Uterus (tissue), 4 donors: Measurements from ENCODE around the gene KAT7. TPM values are rescaled to one million over a fixed set of nuclear protein-coding genes. Genes with fewer than 3 reads are reported as not detected.
A peak's percentile ranks its signal among the peaks of the same experiment; 100 is the strongest.

Source experiments
- DNase-seq, 2 donors: peaks; one replicate each; pipeline ENCODE4 v3.0.0-alpha.2; 2019 to 2020
- H3K27ac ChIP-seq, 2 donors: fragments of 200-600 bp; sonication (generic); 1 replicate in 1 of 2; 2 replicates in 1 of 2; pipeline ENCODE4 v1.5.1; 2016 to 2018
- H3K27me3 ChIP-seq, 2 donors: fragments of 200-600 bp; sonication (generic); one replicate each; pipeline ENCODE4 v1.5.1; 2018 to 2019; ENCODE audit warnings: control low read depth in 1 of 2
- H3K36me3 ChIP-seq, 2 donors: fragments of 200-600 bp; sonication (generic); one replicate each; pipeline ENCODE4 v1.5.1; 2019; ENCODE audit warnings: control low read depth in 1 of 2
- H3K4me1 ChIP-seq, 2 donors: fragments of 200-600 bp; sonication (generic); one replicate each; pipeline ENCODE4 v1.5.1; 2018 to 2019; ENCODE audit warnings: control low read depth in 1 of 2
- H3K4me3 ChIP-seq, 2 donors: fragments of 200-600 bp; sonication (generic); 1 replicate in 1 of 2; 2 replicates in 1 of 2; pipeline ENCODE4 v1.5.1; 2018 to 2019; ENCODE audit warnings: mild to moderate bottlenecking in 1 of 2
- H3K9me3 ChIP-seq, 2 donors: fragments of 200-600 bp; sonication (generic); one replicate each; pipeline ENCODE4 v1.5.1; 2019; ENCODE audit warnings: control low read depth in 1 of 2
- CTCF ChIP-seq, 4 experiments: fragments of 200-600 bp in 2 of 4; fragments of 450-650 bp in 2 of 4; sonication (generic) in 2 of 4; IDR thresholded peaks; one replicate each; pipeline ENCODE4 v1.5.1; 2016 to 2019; ENCODE audit warnings: antibody characterized with exemption in 4 of 4, mild to moderate bottlenecking in 2 of 4, moderate library complexity in 1 of 4
- POLR2A ChIP-seq, 2 donors: fragments of 450-650 bp; IDR thresholded peaks; one replicate each; pipeline ENCODE4 v1.6.1; 2016; ENCODE audit warnings: antibody characterized with exemption in 2 of 2, mild to moderate bottlenecking in 1 of 2, moderate library complexity in 1 of 2
- intact Hi-C: fragments of 100-400 bp; cut with DNase I; formaldehyde crosslinking; loops from one replicate; pipeline ENCODE4 v1.15.1; 2023; ENCODE audit warnings: low total_unique reads
- total RNA-seq, 4 donors: library from RNA; depleted of rRNA in 3 of 4; stranded (reverse); fragments of >200 nt in 3 of 4; gene quantifications; one replicate each; pipeline versions ENCODE4 v1.1.0 to v1.2.4, GENCODE V29; 2014 to 2023
- donor health status: DM: yes; HTN: yes; CAD: no.

Gene KAT7
- total RNA-seq, 4 donors from 2014 or later, result 16.8 to 117 (median 40.8) TPM

GRCh38 chr17:49880291-49881053, 92.0 kb downstream of the KAT7 start:
- H3K4me3 ChIP-seq, result no peak overlapping the region
- H3K36me3 ChIP-seq, result no peaks in the 10 kb centered on the region
- intact Hi-C loops, result loop anchor here (5.0 kb wide), 1 partner anchor 117 kb away; the partner anchor contains the start of gene DLX3
- TF ChIP-seq CTCF (IDR thresholded peaks at IDR 0.05), result peak; percentile 79 to 99 (median 90)
- no peak for TF ChIP-seq POLR2A (IDR thresholded peaks at IDR 0.05)
- no peak overlapping the region for H3K27ac ChIP-seq
- DNase-seq, result peak; percentile 38 to 73
- H3K4me1 ChIP-seq, result no peaks in the 10 kb centered on the region
- H3K9me3 ChIP-seq, result no peaks in the 10 kb centered on the region
- peaks cover 4 to 9% of the 10 kb centered on the region in 2 donors for H3K27me3 ChIP-seq

DNA sequence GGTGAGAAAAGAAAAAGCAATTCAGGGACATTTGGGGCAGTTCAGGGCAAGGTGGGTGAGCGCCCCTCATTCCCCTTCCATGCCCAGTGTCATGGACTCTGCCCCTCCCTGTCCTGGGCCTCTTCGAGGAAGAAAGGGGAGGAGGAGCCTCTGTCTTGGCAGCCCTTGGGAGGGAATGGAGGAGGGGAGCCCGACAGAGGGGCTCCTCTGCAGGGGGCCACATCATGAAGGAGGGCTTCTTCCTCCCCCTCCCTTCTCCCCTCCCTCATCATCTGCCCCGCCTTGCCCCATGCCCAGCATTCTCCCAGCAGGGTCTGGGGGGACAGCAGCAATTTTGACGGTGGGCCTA, 92.5 kb downstream of the KAT7 start:
- Histone ChIP-seq H3K9me3 (no peaks in the 10 kb centered on the region), H3K27me3 (peaks cover 4 to 9% of the 10 kb centered on the region in 2 donors), H3K4me1 (no peaks in the 10 kb centered on the region), H3K27ac (no peak overlapping the region), H3K4me3 (no peak overlapping the region), H3K36me3 (no peaks in the 10 kb centered on the region)
- no peak for DNase-seq
- TF ChIP-seq CTCF (IDR thresholded peaks at IDR 0.05), result no peak
- intact Hi-C loops, result loop anchor here (5.0 kb wide), 1 partner anchor 116 kb away; the partner anchor contains the start of gene DLX3

DNA sequence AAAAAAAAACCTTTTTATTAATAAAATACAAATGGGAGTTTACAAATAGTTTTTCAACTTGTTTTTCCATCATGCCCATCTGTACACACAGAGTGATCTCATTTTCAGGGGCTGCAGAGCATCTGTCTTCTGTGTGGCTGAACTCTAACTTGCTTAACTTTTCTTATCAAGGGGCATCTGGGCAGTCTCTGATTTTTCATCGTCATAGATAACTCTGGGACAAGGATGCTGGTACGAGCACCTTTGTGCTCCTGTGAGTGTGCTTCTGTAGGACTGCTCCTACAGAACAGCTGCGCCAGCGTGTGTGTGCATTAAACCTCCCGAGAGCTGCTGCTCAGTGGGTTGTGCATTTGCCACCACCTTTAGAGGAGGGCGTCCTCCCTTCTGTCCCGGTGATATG, 94.0 kb downstream of the KAT7 start:
- Histone ChIP-seq H3K4me1 (no peaks in the 10 kb centered on the region), H3K36me3 (no peaks in the 10 kb centered on the region), H3K4me3 (no peak overlapping the region), H3K27ac (no peak overlapping the region), H3K27me3 (peaks cover 4 to 9% of the 10 kb centered on the region in 2 donors), H3K9me3 (no peaks in the 10 kb centered on the region)
- intact Hi-C loops, result loop anchor here (5.0 kb wide), 1 partner anchor 115 kb away; the partner anchor contains the start of gene DLX3
- no peak for DNase-seq
- no peak for TF ChIP-seq POLR2A (IDR thresholded peaks at IDR 0.05)

Other genes with a start within 250 kb of the KAT7 start
- 10 to 100 TPM in 2 of 4 donors, 1 to 10 TPM in 2; 5.8 to 24.3 (median 9.0) TPM for gene NXPH3, start 212.8 kb upstream of the KAT7 start, total RNA-seq
- gene SPOP, start 110.6 kb upstream of the KAT7 start, total RNA-seq, result 100 to 1,000 TPM in 2 of 4 donors, 10 to 100 TPM in 2; 44.3 to 147 (median 99.0) TPM
- gene SLC35B1, start 80.7 kb upstream of the KAT7 start, total RNA-seq, result 10 to 100 TPM; 23.6 to 49.1 (median 36.3) TPM
- 10 to 100 TPM in 3 of 4 donors, 1 to 10 TPM in 1; 2.6 to 40.2 (median 19.5) TPM for gene FAM117A, start 24.6 kb upstream of the KAT7 start, total RNA-seq
- gene TAC4, start 59.4 kb downstream of the KAT7 start, total RNA-seq, result 1 to 10 TPM in 1 of 4 donors, not detected in 3; 1.3 TPM
- gene DLX4, start 180.5 kb downstream of the KAT7 start, total RNA-seq, result not detected
- under 1 TPM in 1 of 4 donors, not detected in 3; 0.28 TPM for gene DLX3, start 206.5 kb downstream of the KAT7 start, total RNA-seq